Stimulated activated memory B cell treated with anti-CD40 and anti-IgM and Interleukin-4, amounts not matched to agents 10 μg/mL and 1 μg/mL and 100 μg/mL, for 72 hours (primary cell): Measurements from ENCODE around the gene ACTRT1.

ENCODE experiments used
- ATAC-seq: fragments of 150-1000 bp; cut with Tn5 transposase; 2 replicates; pipeline ENCODE4 v1.10.0; 2021
- H3K27ac Mint-ChIP-seq: one replicate; pipeline ENCODE4 v1.8.0; 2022; ENCODE audit warnings: mild to moderate bottlenecking, mixed read lengths
- H3K27me3 Mint-ChIP-seq: one replicate; pipeline ENCODE4 v1.8.0; 2022; ENCODE audit warnings: mixed read lengths
- H3K36me3 Mint-ChIP-seq: one replicate; pipeline ENCODE4 v1.8.0; 2022; ENCODE audit warnings: mixed read lengths
- H3K4me1 Mint-ChIP-seq: one replicate; pipeline ENCODE4 v1.8.0; 2022; ENCODE audit warnings: mixed read lengths
- H3K4me3 Mint-ChIP-seq: one replicate; pipeline ENCODE4 v1.8.0; 2022; ENCODE audit warnings: mild to moderate bottlenecking, moderate library complexity, mixed read lengths
- H3K9me3 Mint-ChIP-seq: one replicate; pipeline ENCODE4 v1.8.0; 2022; ENCODE audit warnings: mixed read lengths

Gene ACTRT1

DNA sequence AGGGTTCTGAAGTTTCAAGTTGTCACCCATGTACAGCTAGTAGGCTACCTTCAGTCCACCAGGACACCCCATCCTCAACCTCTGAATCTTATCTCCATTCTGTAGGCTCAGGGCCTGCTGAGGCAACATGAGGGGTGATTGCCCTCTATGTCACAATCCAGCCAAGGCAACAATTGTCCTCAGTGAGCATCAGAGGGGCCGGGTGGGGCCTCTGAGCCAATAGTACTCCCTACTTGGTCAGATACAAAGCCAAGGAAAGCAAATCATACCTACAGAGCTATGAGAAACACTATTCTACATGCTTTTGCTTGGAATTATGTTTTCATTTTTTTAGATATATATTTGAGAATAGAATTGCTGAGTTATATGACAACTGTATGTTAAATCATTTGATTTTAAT is at the start of gene ACTRT1:
Gene ACTRT1, minus strand, starts transcription at position 101 of the 400 bp plus-strand sequence. CDS start 197 bp downstream, outside the sequence.
- Mint-ChIP-seq H3K36me3 (no peaks in the 10 kb centered on the region), H3K27ac (no peak within 1 kb of the TSS), H3K4me1 (no peaks in the 10 kb centered on the region), H3K4me3 (no peak within 1 kb of the TSS), H3K27me3 (no peaks in the 10 kb centered on the region), H3K9me3 (no peaks in the 10 kb centered on the region)
- no peak for ATAC-seq

DNA sequence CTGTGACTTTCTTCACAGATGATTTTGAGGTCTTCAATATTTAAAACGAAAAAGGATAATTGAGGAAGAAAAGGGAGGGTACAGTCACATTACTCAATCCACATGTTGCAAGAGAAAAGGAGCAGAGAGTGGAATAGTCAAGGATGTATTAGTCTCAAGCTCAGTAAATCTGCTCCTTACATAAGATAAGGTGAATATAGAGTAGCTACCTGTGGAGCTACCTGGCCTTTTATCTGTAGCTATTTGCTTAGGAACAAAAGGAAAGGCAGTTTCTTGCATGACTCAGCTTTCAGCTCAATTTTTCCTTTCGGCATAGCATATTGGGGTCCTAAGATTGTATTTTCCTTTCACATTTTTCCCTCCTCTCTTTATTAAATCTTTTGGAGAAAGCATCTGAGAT is 26.3 kb upstream of the ACTRT1 start:
- Mint-ChIP-seq H3K9me3 (no peaks in the 10 kb centered on the region), H3K27me3 (no peaks in the 10 kb centered on the region), H3K4me3 (no peak overlapping the region), H3K4me1 (no peaks in the 10 kb centered on the region), H3K27ac (no peak overlapping the region), H3K36me3 (no peaks in the 10 kb centered on the region)
- ATAC-seq = no peak

DNA sequence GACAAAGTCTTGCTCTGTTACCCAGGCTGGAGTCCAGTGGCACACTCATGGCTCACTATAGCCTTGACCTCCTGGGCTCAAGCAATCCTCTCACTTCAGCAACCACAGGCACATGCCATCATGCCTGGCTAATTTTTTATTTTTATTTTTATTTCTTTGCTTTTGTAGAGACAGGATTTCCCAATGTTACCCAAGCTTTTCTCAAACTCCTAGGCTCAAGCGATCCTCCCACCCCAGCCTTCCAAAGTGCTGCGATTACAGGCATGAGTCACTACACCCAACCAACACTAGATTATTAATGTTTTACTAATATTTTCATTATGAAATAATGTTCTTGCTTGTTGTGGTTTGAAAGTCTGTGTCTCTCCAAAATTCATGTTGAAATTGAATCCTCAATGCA is 5.2 kb upstream of the ACTRT1 start:
- Mint-ChIP-seq H3K4me3 (no peak overlapping the region), H3K27me3 (no peaks in the 10 kb centered on the region), H3K27ac (no peak overlapping the region), H3K36me3 (no peaks in the 10 kb centered on the region), H3K4me1 (no peaks in the 10 kb centered on the region), H3K9me3 (peaks cover 3% of the 10 kb centered on the region)
- no peak for ATAC-seq

DNA sequence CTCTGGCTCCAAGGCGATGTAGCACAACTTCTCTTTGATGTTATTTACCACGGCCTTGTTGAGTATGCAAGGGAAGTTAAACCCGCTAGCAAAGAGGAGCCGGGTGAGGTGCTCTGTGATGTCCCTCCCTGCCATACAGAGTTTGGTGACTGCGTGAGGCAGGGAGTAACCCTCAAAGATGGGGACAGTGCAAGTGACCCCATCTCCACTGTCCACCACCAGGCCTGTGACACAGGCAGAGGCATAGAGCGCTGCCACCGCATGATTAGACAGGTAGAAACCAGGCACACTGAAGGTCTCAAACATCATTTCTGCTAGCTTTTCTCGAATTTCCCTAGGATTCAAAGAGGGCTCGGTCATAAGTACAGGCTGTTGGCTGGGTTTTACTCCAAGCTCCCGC is 677 bp downstream of the ACTRT1 start:
- H3K4me3 Mint-ChIP-seq = no peak overlapping the region
- H3K36me3 Mint-ChIP-seq = no peaks in the 10 kb centered on the region
- no peak for ATAC-seq
- H3K27me3 Mint-ChIP-seq = no peaks in the 10 kb centered on the region
- no peaks in the 10 kb centered on the region for H3K4me1 Mint-ChIP-seq
- H3K9me3 Mint-ChIP-seq = no peaks in the 10 kb centered on the region
- no peak overlapping the region for H3K27ac Mint-ChIP-seq

DNA sequence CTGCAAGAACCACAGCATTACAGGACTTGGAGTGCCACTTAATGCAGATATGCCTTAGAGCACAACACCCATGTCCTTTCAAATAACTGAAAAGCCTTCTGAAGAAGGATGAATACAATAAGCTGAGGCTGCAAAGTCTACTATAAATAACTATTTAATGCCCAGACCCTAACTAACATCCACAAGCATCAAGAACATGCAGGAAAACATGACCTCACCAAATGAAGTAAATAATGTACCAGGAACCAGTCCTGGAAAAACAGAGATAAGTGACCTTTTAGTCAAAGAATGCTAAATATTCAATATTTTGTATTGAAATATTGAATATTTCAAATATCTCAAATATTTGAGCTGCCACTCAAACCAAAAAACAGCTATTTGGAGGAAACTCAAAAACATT is 16.9 kb downstream of the ACTRT1 start:
- Mint-ChIP-seq H3K27ac (no peak overlapping the region), H3K4me1 (no peaks in the 10 kb centered on the region), H3K36me3 (no peaks in the 10 kb centered on the region), H3K9me3 (no peaks in the 10 kb centered on the region), H3K27me3 (no peaks in the 10 kb centered on the region), H3K4me3 (no peak overlapping the region)
- no peak for ATAC-seq

DNA sequence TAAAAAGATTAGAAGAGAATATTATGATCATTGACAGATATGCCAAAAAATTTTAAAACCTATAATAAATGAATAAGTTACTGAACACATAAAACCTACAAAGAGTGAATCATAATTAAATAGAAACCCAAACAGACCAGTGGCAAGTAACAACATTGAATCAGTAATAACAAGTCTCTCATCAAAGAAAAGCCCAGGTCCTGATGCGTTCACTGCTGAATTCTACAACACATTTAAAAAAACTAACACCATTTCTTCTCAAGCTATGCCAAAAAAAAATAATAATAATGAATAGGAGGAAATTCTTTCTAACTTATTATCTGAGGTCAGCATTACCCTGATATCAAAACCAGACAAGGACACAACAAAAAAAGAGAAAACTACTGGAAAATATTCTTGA is 30.6 kb downstream of the ACTRT1 start:
- H3K36me3 Mint-ChIP-seq = no peaks in the 10 kb centered on the region
- H3K27ac Mint-ChIP-seq = no peak overlapping the region
- H3K9me3 Mint-ChIP-seq = peaks cover 6% of the 10 kb centered on the region
- H3K27me3 Mint-ChIP-seq = no peaks in the 10 kb centered on the region
- no peaks in the 10 kb centered on the region for H3K4me1 Mint-ChIP-seq
- H3K4me3 Mint-ChIP-seq = no peak overlapping the region
- ATAC-seq = no peak

DNA sequence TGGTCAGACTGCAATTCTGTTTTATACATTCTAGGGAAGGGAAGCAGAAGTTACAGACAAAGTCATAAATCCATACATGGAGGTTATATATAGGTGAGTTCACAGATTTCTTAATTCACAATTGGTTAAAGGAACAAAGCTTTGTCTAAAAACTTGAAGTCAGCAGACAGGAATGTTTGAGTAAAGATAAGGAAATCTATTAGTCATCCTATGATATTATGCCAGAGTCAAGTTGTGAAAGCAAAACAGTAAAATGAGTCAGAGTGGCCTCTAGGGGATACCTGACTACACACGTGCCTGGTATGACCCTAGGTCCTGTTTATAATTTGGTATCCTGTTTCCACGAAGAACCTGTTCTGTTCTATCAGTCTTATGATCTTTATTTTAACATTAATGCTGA is 31.5 kb downstream of the ACTRT1 start:
- Mint-ChIP-seq H3K4me1 (no peaks in the 10 kb centered on the region), H3K4me3 (no peak overlapping the region), H3K27me3 (no peaks in the 10 kb centered on the region), H3K36me3 (no peaks in the 10 kb centered on the region), H3K27ac (no peak overlapping the region), H3K9me3 (peaks cover 10% of the 10 kb centered on the region)
- ATAC-seq = no peak

DNA sequence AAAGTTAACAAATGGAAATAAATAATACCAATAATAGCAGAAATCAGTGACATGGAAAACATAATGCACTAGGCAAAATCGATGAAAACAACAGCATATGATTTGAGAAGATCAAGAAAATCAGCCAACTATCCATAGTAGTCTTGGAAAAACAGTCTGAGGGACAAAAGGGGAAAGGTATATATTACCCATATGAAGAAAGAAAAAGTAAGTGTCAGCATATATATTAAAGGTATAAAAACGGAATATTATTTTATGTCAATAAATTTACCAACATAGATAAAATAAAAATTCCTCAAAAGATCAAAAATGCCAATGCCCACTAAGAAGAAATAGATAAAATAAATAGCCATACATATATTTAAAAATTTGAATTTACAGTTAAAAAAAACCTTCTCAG is 33.0 kb downstream of the ACTRT1 start:
- ATAC-seq = no peak
- Mint-ChIP-seq H3K36me3 (no peaks in the 10 kb centered on the region), H3K4me1 (no peaks in the 10 kb centered on the region), H3K27me3 (no peaks in the 10 kb centered on the region), H3K9me3 (peaks cover 15% of the 10 kb centered on the region), H3K4me3 (no peak overlapping the region), H3K27ac (no peak overlapping the region)

DNA sequence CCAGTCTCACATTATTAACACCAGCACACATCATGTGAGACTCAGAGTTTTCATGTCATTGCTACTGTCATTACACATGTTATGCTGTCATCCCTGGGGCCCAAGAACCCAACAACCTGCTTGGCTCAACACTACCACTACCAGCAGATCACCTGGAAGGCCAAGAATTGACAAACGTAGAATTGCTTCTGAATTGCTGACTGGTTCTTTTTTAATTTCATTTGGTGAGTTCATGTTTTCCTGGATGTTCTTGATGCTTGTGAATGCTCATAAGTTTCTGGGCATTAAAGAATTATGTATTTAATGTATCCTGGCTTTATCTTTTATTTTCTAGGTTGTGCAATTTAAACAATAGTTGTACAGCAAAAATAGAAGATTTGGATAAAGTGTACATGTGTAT is 40.2 kb downstream of the ACTRT1 start:
- ATAC-seq = no peak

DNA sequence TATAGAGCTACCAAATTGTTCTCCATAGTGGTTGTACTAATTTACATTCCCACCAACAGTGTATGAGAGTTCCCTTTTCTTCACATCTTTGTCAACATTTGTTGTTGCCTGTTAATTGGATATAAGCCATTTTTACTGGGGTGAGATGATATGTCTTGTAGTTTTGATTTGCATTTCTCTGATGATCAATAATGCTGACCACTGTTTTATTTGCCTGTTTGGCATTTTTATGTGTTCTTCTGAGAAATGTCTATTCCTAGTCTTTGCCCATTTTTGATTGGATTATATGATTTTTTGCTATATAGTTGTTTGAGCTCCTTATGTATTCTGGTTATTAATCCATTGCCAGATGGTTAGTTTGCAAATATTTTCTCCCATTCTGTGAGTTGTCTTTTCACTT is 44.3 kb downstream of the ACTRT1 start:
- peaks cover 3% of the 10 kb centered on the region for H3K9me3 Mint-ChIP-seq
- no peaks in the 10 kb centered on the region for H3K27me3 Mint-ChIP-seq
- H3K4me3 Mint-ChIP-seq = no peak overlapping the region
- no peaks in the 10 kb centered on the region for H3K36me3 Mint-ChIP-seq
- ATAC-seq = no peak
- no peak overlapping the region for H3K27ac Mint-ChIP-seq
- H3K4me1 Mint-ChIP-seq = no peaks in the 10 kb centered on the region

More for the DNA sequence above, 40.2 kb downstream of the ACTRT1 start:
- H3K4me3 Mint-ChIP-seq = no peak overlapping the region
- no peaks in the 10 kb centered on the region for H3K4me1 Mint-ChIP-seq
- peaks cover 12% of the 10 kb centered on the region for H3K9me3 Mint-ChIP-seq
- no peaks in the 10 kb centered on the region for H3K27me3 Mint-ChIP-seq
- no peak overlapping the region for H3K27ac Mint-ChIP-seq
- no peaks in the 10 kb centered on the region for H3K36me3 Mint-ChIP-seq
